Measurements from ENCODE around the gene PLCL1.
A peak's percentile ranks its signal among the peaks of the same experiment; 100 is the strongest.

The PLCL1 gene

GRCh38 chr2:197972061-197972460, 167.7 kb downstream of the PLCL1 start:
- DNase-seq = no peak

DNA sequence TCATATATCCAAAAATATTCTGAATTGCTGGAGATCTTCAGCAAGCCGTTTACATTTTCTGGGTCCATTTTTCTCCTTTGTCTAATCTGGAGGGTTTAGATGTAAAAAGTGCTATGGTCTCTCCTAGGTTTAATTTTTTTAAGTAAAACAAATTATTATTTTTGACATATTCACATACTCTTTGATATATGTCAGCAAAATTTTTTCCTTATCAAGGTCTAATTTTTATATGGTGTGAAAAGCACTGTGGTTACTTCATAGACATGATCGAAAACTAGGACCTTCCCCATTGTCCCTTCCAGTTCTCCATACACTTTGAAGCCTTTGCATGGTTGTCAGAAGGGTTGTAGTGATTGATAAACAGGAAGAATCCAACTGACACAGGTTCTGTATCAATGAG, 168.2 kb downstream of the PLCL1 start:
- DNase-seq = no peak
- Mint-ChIP-seq H3K27me3 (no peaks in the 10 kb centered on the region), H3K4me3 (no peak overlapping the region), H3K4me1 (ENCODE audit: low read depth) (peaks cover 30% of the 10 kb centered on the region), H3K27ac (no peak overlapping the region), H3K9me3 (no peaks in the 10 kb centered on the region), H3K36me3 (ENCODE audit: low read depth) (no peaks in the 10 kb centered on the region)

More at GRCh38 chr2:197972061-197972460, 167.7 kb downstream of the PLCL1 start:
- no peaks in the 10 kb centered on the region for H3K27me3 Mint-ChIP-seq
- no peaks in the 10 kb centered on the region for H3K9me3 Mint-ChIP-seq
- no peak overlapping the region for H3K4me3 Mint-ChIP-seq
- H3K4me1 Mint-ChIP-seq (ENCODE audit: low read depth) = peaks cover 30% of the 10 kb centered on the region
- H3K27ac Mint-ChIP-seq = no peak overlapping the region
- H3K36me3 Mint-ChIP-seq (ENCODE audit: low read depth) = no peaks in the 10 kb centered on the region

- no peak overlapping the region for H3K27ac Mint-ChIP-seq
- H3K4me1 Mint-ChIP-seq (ENCODE audit: low read depth) = peaks cover 28% of the 10 kb centered on the region
- H3K4me3 Mint-ChIP-seq = no peak overlapping the region
- no peak for DNase-seq
- no peaks in the 10 kb centered on the region for H3K36me3 Mint-ChIP-seq (ENCODE audit: low read depth)
- H3K9me3 Mint-ChIP-seq = no peaks in the 10 kb centered on the region
- no peaks in the 10 kb centered on the region for H3K27me3 Mint-ChIP-seq
These were observed 169.4 kb downstream of the PLCL1 start for GRCh38 chr2:197973772-197974171.

GRCh38 chr2:197975931-197976519, 171.6 kb downstream of the PLCL1 start:
- Mint-ChIP-seq H3K27me3 (no peaks in the 10 kb centered on the region), H3K27ac (no peak overlapping the region), H3K4me1 (ENCODE audit: low read depth) (peaks cover 14% of the 10 kb centered on the region), H3K4me3 (no peak overlapping the region), H3K9me3 (no peaks in the 10 kb centered on the region), H3K36me3 (ENCODE audit: low read depth) (no peaks in the 10 kb centered on the region)
- DNase-seq = no peak

- Mint-ChIP-seq H3K4me1 (ENCODE audit: low read depth) (peaks cover 10% of the 10 kb centered on the region), H3K36me3 (ENCODE audit: low read depth) (no peaks in the 10 kb centered on the region), H3K9me3 (no peaks in the 10 kb centered on the region), H3K27ac (no peak overlapping the region), H3K27me3 (no peaks in the 10 kb centered on the region), H3K4me3 (no peak overlapping the region)
- no peak for DNase-seq
These were observed 174.6 kb downstream of the PLCL1 start for GRCh38 chr2:197978971-197979370.

- H3K9me3 Mint-ChIP-seq = no peaks in the 10 kb centered on the region
- no peaks in the 10 kb centered on the region for H3K27me3 Mint-ChIP-seq
- no peak overlapping the region for H3K27ac Mint-ChIP-seq
- DNase-seq = no peak
- no peak overlapping the region for H3K4me3 Mint-ChIP-seq
- no peaks in the 10 kb centered on the region for H3K36me3 Mint-ChIP-seq (ENCODE audit: low read depth)
- H3K4me1 Mint-ChIP-seq (ENCODE audit: low read depth) = peaks cover 23% of the 10 kb centered on the region
These were observed 178.2 kb downstream of the PLCL1 start for GRCh38 chr2:197982565-197982964.

DNA sequence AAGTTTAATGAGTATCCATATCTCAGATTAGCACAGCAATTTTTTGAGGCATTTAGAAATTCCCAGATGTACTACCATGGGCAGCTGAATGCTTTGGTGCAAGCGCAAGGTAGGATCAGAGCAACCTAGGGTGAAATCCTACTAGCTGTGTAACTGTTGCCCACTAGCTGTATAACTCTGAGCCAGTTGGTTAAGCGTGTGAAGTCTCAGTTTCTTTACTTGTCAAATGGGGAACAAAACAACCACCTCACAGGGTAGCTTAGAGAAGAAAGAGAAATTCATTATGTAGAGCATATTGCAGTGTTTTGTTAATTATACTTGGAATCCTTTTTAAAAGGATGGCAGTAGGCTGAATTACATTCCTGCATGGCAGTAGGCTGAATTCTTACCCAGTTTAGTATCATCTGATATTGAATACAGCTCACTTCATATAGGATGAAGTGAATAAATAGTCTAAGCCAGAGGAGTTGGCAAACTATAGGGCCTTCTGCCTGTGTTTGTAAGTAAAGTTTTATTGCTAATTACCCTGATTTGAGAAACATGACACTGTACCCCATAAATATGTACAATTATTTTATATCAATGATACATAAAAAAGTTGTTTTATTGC, 180.7 kb downstream of the PLCL1 start:
- no peak overlapping the region for H3K4me3 Mint-ChIP-seq
- H3K36me3 Mint-ChIP-seq (ENCODE audit: low read depth) = peaks cover 3% of the 10 kb centered on the region
- peaks cover 22% of the 10 kb centered on the region for H3K4me1 Mint-ChIP-seq (ENCODE audit: low read depth)
- no peak for DNase-seq
- H3K27me3 Mint-ChIP-seq = no peaks in the 10 kb centered on the region
- H3K27ac Mint-ChIP-seq = no peak overlapping the region
- H3K9me3 Mint-ChIP-seq = peaks cover 5% of the 10 kb centered on the region

DNA sequence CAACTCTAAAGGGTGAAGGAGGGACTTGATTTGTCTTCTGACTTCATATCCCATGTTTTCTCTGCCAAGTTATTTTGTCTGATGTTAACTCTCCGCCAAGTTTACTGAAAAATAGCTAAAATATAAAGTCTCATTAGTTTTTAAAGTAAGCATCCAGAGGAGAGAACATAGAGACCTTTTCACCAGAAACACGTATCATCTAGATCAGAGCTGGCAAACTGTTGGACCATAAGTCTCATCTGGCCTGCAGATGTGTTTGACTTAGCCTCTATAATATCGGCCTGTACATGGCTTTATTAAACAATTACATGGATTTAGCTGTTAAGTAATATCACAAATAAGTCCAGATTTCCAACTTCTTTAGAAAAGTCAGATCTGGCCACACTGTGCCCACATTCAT, 182.6 kb downstream of the PLCL1 start:
- Mint-ChIP-seq H3K27me3 (no peaks in the 10 kb centered on the region), H3K4me3 (no peak overlapping the region), H3K4me1 (ENCODE audit: low read depth) (peaks cover 22% of the 10 kb centered on the region), H3K9me3 (peaks cover 13% of the 10 kb centered on the region), H3K27ac (no peak overlapping the region), H3K36me3 (ENCODE audit: low read depth) (peaks cover 8% of the 10 kb centered on the region)
- DNase-seq = no peak

- Mint-ChIP-seq H3K27ac (no peak overlapping the region), H3K9me3 (peaks cover 13% of the 10 kb centered on the region), H3K4me3 (no peak overlapping the region), H3K36me3 (ENCODE audit: low read depth) (peaks cover 8% of the 10 kb centered on the region), H3K27me3 (no peaks in the 10 kb centered on the region), H3K4me1 (ENCODE audit: low read depth) (peaks cover 42% of the 10 kb centered on the region)
- DNase-seq = no peak
These were observed 186.0 kb downstream of the PLCL1 start for GRCh38 chr2:197990356-197990755.

GRCh38 chr2:197992482-197993133, 188.2 kb downstream of the PLCL1 start:
- Mint-ChIP-seq H3K27ac (no peak overlapping the region), H3K4me3 (no peak overlapping the region), H3K36me3 (ENCODE audit: low read depth) (peaks cover 8% of the 10 kb centered on the region), H3K9me3 (peaks cover 13% of the 10 kb centered on the region), H3K27me3 (no peaks in the 10 kb centered on the region), H3K4me1 (ENCODE audit: low read depth) (peaks cover 57% of the 10 kb centered on the region)
- no peak for DNase-seq

DNA sequence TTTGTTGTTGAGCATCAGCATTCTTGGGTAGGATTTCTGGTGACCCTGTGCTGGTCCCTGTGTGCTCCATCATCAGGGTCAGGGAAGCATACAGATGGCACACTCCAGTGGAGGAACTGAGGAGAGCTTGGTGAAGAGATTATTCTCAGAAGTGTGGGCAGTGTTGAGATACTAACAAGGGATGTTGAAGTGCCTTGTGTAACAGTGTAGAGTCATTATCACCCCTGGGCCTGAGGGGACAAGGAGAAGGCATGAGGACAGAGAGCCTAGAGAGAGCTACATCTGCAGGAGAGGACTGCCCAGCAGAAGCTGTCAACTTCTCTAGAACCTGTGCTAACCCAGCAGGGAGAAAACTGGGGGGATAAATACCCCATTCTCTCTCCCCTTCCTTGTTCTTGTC, 189.0 kb downstream of the PLCL1 start:
- peak overlapping the region; percentile 38 for H3K27ac Mint-ChIP-seq
- no peak overlapping the region for H3K4me3 Mint-ChIP-seq
- peaks cover 13% of the 10 kb centered on the region for H3K9me3 Mint-ChIP-seq
- H3K4me1 Mint-ChIP-seq (ENCODE audit: low read depth) = peaks cover 61% of the 10 kb centered on the region
- DNase-seq = no peak
- no peaks in the 10 kb centered on the region for H3K27me3 Mint-ChIP-seq
- peaks cover 8% of the 10 kb centered on the region for H3K36me3 Mint-ChIP-seq (ENCODE audit: low read depth)

DNA sequence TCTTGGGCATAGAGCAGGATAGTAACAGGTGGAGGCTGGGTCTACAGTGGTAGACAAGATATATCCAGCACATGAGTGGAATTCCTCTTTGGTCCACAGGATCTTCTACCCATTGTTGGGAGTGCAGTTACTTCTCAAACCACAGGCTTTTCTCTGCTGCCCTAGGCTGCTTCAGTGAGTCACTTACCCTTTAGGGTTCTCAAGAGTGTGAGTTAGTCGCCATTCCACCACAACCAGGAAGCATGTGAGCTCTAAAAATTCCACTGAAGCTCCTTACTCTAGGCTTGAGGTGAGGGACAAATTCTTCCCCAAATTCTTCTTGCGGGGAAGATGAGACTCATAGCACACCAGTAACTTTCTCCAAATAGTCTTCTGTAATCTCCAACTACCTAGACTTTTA, 189.4 kb downstream of the PLCL1 start:
- peaks cover 66% of the 10 kb centered on the region for H3K4me1 Mint-ChIP-seq (ENCODE audit: low read depth)
- H3K27me3 Mint-ChIP-seq = no peaks in the 10 kb centered on the region
- DNase-seq = no peak
- H3K27ac Mint-ChIP-seq = no peak overlapping the region
- no peak overlapping the region for H3K4me3 Mint-ChIP-seq
- peaks cover 13% of the 10 kb centered on the region for H3K9me3 Mint-ChIP-seq
- peaks cover 8% of the 10 kb centered on the region for H3K36me3 Mint-ChIP-seq (ENCODE audit: low read depth)

DNA sequence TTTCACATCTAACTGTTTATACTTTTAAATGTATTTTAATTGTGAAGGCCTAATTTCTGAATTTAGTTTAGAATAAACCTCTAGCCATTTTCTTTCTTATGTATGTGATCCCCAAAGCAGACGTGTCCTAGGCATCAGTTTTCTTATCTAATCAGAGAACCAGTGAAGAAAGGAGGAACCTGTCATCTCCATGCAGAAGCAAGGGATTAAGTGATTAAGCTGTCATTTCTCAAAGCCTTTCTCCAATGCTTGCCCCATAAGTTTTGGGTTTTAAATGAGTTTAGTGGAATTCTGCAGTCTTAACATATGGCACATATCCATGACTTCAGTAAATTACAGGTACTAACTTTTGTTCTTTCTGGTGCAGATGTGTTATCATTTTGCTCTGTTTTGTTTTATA, 190.4 kb downstream of the PLCL1 start:
- Mint-ChIP-seq H3K4me1 (ENCODE audit: low read depth) (peaks cover 71% of the 10 kb centered on the region), H3K36me3 (ENCODE audit: low read depth) (peaks cover 8% of the 10 kb centered on the region), H3K27me3 (no peaks in the 10 kb centered on the region), H3K4me3 (no peak overlapping the region), H3K27ac (no peak overlapping the region), H3K9me3 (peaks cover 12% of the 10 kb centered on the region)
- no peak for DNase-seq

- no peak overlapping the region for H3K27ac Mint-ChIP-seq
- DNase-seq = no peak
- H3K9me3 Mint-ChIP-seq = peaks cover 4% of the 10 kb centered on the region
- H3K4me3 Mint-ChIP-seq = no peak overlapping the region
- H3K27me3 Mint-ChIP-seq = no peaks in the 10 kb centered on the region
- H3K4me1 Mint-ChIP-seq (ENCODE audit: low read depth) = peaks cover 86% of the 10 kb centered on the region
- peaks cover 2% of the 10 kb centered on the region for H3K36me3 Mint-ChIP-seq (ENCODE audit: low read depth)
These were observed 192.2 kb downstream of the PLCL1 start for GRCh38 chr2:197996583-197996982.

- peaks cover 5% of the 10 kb centered on the region for H3K9me3 Mint-ChIP-seq
- H3K4me3 Mint-ChIP-seq = no peak overlapping the region
These were observed 192.7 kb downstream of the PLCL1 start for GRCh38 chr2:197997083-197997541.

More at GRCh38 chr2:197997083-197997541, 192.7 kb downstream of the PLCL1 start:
- peaks cover 3% of the 10 kb centered on the region for H3K36me3 Mint-ChIP-seq (ENCODE audit: low read depth)
- H3K27ac Mint-ChIP-seq = no peak overlapping the region
- DNase-seq = no peak
- peaks cover 88% of the 10 kb centered on the region for H3K4me1 Mint-ChIP-seq (ENCODE audit: low read depth)
- H3K27me3 Mint-ChIP-seq = no peaks in the 10 kb centered on the region

Data from activated T-cell treated with anti-CD3 and anti-CD28 coated beads, Interleukin-2, amount 50 U/mL, for 24 hours (primary cell).